Measurements from ENCODE around the gene SLC37A2. TPM values are rescaled to one million over a fixed set of nuclear protein-coding genes. Genes with fewer than 3 reads are reported as not detected.

Gene SLC37A2
- total RNA-seq, 2 donors from 2014 or later = 2.0 to 4.2 TPM

DNA sequence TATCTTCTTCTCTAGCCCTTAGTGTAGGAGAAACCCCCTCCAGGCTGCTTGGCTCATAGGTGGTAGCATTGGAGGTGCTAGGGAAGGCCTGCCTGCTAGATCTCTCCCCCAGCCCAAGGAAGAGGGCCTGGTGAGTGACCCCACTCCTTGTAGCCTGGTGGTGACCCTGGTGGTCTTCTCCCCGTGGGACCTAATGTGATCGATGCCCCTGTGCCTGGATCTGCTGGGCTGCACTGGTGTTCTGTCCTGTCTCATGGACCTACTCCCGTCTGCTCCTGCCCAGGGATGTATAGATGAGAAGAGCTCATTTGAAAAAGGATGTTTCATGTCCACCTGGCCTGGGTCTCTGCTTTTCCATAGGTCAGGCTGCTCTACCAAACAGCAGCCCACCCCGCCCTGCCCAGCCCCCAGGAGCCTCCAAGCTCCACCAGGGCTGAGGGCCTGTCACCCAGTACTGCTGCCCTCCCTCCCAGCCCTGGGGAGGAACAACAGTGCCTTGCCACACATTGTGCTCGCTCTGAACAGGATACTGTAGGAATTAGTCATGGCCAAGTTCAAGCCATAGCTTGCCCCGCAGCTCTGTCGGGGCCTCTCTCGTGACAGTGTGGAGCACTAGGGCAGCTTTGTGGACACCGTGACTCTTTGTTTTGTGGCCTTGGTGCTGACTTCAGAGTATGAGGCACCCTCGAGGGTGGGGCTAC, 19.7 kb downstream of the SLC37A2 start:
- Histone ChIP-seq H3K27me3 (no peaks in the 10 kb centered on the region), H3K4me1 (no peaks in the 10 kb centered on the region), H3K36me3 (no peaks in the 10 kb centered on the region), H3K4me3 (no peak overlapping the region), H3K9me3 (no peaks in the 10 kb centered on the region), H3K27ac (no peak overlapping the region)
- TF ChIP-seq, protein P1, sequence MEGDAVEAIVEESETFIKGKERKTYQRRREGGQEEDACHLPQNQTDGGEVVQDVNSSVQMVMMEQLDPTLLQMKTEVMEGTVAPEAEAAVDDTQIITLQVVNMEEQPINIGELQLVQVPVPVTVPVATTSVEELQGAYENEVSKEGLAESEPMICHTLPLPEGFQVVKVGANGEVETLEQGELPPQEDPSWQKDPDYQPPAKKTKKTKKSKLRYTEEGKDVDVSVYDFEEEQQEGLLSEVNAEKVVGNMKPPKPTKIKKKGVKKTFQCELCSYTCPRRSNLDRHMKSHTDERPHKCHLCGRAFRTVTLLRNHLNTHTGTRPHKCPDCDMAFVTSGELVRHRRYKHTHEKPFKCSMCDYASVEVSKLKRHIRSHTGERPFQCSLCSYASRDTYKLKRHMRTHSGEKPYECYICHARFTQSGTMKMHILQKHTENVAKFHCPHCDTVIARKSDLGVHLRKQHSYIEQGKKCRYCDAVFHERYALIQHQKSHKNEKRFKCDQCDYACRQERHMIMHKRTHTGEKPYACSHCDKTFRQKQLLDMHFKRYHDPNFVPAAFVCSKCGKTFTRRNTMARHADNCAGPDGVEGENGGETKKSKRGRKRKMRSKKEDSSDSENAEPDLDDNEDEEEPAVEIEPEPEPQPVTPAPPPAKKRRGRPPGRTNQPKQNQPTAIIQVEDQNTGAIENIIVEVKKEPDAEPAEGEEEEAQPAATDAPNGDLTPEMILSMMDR (IDR thresholded peaks at IDR 0.05) = no peak
- DNase-seq (ENCODE audit: low spot score) = peak; percentile 34

DNA sequence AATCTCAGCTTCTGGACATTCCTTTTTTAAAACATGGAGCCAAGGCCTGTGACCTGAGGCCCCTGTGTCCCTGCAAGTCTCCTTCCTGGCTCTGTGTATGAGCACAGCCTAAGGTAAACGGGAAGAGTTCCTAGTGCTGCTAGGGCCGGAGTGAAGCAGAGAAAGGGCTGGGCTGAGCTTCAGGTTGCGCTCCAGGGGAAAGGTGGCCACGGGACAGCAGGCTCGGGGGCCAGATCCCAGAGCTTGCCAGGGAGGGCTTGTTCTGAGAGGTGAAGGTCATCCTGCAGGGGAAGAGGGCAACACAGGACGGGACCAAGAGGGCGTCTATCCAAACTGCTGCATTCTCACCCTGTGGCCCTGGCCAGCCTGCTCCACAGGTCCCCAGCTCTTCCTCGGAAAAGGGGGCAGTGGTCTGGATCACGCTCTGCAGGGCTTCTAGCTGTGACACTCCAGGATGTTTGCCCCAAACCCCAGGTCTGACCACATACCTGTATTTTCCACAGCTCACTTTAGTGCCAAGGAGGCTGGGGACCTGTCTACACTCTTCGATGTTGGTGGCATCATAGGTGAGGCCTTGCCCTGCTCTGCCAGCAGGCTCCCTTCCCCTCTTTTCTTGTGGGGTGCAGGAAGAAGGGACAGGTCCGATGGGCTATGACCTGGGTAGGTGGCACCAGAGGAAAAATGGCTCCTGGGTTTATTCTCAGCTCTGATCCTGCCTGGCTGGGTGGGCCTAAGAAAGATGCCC, 20.4 kb downstream of the SLC37A2 start:
- Histone ChIP-seq H3K4me1 (no peaks in the 10 kb centered on the region), H3K36me3 (no peaks in the 10 kb centered on the region), H3K27me3 (no peaks in the 10 kb centered on the region), H3K27ac (no peak overlapping the region), H3K4me3 (no peak overlapping the region), H3K9me3 (no peaks in the 10 kb centered on the region)
- peak; percentile 21 for DNase-seq (ENCODE audit: low spot score)
- TF ChIP-seq, protein P1 (IDR thresholded peaks at IDR 0.05) = no peak

DNA sequence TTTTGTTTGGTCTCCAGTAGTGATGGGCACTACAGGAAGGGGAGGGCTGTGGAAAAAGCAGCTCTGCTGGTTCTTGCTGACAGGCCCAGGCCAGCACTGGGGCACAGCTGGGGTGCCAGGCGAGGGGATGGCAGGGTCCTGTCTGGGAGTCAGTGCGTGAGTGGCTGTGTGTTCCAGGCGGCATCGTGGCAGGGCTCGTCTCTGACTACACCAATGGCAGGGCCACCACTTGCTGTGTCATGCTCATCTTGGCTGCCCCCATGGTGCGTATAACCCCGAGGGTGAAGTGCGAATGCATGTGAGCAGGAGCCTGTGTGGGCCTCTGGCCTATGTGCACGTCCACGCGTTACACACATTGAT, 20.9 kb downstream of the SLC37A2 start:
- Histone ChIP-seq H3K4me3 (no peak overlapping the region), H3K27me3 (no peaks in the 10 kb centered on the region), H3K4me1 (no peaks in the 10 kb centered on the region), H3K27ac (no peak overlapping the region), H3K9me3 (no peaks in the 10 kb centered on the region), H3K36me3 (no peaks in the 10 kb centered on the region)
- TF ChIP-seq, protein P1 (IDR thresholded peaks at IDR 0.05) = no peak
- no peak for DNase-seq (ENCODE audit: low spot score)

DNA sequence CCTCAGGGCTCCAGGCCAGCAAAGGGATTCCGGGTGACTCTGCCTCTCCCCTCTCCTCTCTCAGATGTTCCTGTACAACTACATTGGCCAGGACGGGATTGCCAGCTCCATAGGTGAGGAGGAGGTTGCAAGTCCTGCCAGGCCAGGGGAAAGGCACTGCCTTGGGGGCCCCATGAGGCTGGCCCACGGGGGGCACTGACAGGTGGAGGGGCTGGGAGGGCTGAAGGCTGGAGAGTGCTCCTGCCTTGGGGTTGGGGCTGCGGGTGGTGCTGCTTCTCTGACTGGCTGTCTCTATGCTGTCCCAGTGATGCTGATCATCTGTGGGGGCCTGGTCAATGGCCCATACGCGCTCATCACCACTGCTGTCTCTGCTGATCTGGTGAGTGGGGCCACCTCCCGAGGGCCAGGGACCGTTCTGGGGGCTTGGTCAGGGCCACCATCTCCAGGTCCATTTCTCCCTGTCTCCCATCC, 21.7 kb downstream of the SLC37A2 start:
- no peak overlapping the region for H3K4me3 ChIP-seq
- TF ChIP-seq, protein P1 (IDR thresholded peaks at IDR 0.05) = no peak
- no peaks in the 10 kb centered on the region for H3K4me1 ChIP-seq
- H3K36me3 ChIP-seq = no peaks in the 10 kb centered on the region
- H3K27ac ChIP-seq = no peak overlapping the region
- no peaks in the 10 kb centered on the region for H3K27me3 ChIP-seq
- H3K9me3 ChIP-seq = no peaks in the 10 kb centered on the region
- peak; percentile 38 for DNase-seq (ENCODE audit: low spot score)

DNA sequence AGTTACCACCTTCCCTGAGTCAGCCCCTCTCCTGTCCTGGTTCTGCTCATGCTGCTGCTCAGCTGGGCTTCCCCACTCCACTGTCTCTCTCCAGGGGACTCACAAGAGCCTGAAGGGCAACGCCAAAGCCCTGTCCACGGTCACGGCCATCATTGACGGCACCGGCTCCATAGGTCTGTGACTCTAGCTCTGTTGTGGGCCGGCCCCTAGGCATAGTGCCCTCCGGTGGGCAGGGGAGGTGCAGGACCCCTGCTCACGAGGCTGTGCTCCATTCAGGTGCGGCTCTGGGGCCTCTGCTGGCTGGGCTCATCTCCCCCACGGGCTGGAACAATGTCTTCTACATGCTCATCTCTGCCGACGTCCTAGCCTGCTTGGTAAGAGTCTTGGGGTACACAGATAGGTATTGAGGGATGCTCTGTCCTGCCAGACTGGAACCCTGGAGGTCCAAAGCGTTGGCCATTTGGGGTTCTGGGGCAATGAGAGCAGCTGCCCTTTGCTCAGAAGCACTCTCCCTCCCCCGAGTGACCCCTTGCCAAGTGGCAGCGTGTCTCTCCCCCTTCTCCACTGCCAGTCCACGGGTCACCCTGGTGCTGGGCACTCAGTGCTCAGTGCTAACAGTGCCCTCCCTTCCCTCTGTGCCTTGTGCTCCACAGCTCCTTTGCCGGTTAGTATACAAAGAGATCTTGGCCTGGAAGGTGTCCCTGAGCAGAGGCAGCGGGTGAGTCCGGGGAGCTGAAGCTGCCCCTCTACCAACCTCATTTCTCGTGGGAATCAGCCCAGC, 22.4 kb downstream of the SLC37A2 start:
- H3K9me3 ChIP-seq = no peaks in the 10 kb centered on the region
- H3K27me3 ChIP-seq = no peaks in the 10 kb centered on the region
- no peak overlapping the region for H3K4me3 ChIP-seq
- H3K27ac ChIP-seq = no peak overlapping the region
- no peaks in the 10 kb centered on the region for H3K36me3 ChIP-seq
- DNase-seq (ENCODE audit: low spot score) = peak; percentile 53
- TF ChIP-seq, protein P1 (IDR thresholded peaks at IDR 0.05) = no peak
- H3K4me1 ChIP-seq = no peaks in the 10 kb centered on the region

All from right atrium auricular region (tissue), 2 donors.